Heart left ventricle (tissue), 13 donors: ENCODE results near the gene SHMT2.

Experiments
- POLR2A ChIP-seq, 2 donors: fragments of 450-650 bp; IDR thresholded peaks; one replicate each; pipeline ENCODE4 v1.6.1; 2017; ENCODE audit warnings: antibody characterized with exemption in 2 of 2, mild to moderate bottlenecking in 2 of 2, moderate library complexity in 2 of 2
- TF ChIP-seq, protein P1 (sequence below), 12 donors: fragments of 200-600 bp; sonication (generic) in 4 of 12; IDR thresholded peaks; one replicate each; pipeline versions ENCODE4 v1.5.0 to v1.8.0; 2018 to 2022; ENCODE audit warnings: antibody characterized with exemption in 12 of 12, mild to moderate bottlenecking in 5 of 12
- donor health status: ischemic (EF 13 %, LVEDD 7.1; RV severe dilation, severe dysfunction).
- donor health status: DM: no; HTN: yes; CAD: no.
- donor health status: DM: no; HTN: no; CAD: no.
- donor health status: ischemic (EF 25% LVEDD 6.9; RV normal size, moderate dysfunction).
- donor health status: ischemic (EF 25% LVEDD 5.7; RV mildly dilated, moderate dysfunction).
- donor health status: ischemic (EF 35%, LVEDD 5.7; RV mildly dilated, moderate dysfunction).
- donor health status: nonischemic (EF 11% LVEDD 7.7; RV severe dilation, severe dysfunction).
- donor health status: DM: yes; HTN: yes; CAD: no.
- donor health status: PGD.
- donor health status: ischemic (EF 29% LVEDD 5.4; RV normal size, mild dysfunction).
- donor health status: nonischemic (EF 23%, LVEDD 6.1; RV moderate dilation, normal function).

DNA sequence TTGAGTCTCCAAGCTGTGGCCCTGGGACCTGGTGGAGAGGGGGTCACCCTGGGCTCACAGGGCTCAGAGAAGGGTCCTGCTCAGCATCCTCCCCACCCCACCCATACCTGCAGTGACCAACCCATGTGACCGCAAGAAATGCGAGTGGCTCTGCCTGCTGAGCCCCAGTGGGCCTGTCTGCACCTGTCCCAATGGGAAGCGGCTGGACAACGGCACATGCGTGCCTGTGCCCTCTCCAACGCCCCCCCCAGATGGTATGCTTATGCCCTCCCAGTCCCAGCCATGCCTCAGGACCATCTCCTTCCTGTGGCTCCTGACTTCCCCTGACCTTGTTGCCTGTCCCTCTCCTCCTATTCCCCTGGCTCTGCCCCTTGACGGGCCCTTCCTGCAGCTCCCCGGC, 19.6 kb upstream of the SHMT2 start:
- TF ChIP-seq, protein P1, sequence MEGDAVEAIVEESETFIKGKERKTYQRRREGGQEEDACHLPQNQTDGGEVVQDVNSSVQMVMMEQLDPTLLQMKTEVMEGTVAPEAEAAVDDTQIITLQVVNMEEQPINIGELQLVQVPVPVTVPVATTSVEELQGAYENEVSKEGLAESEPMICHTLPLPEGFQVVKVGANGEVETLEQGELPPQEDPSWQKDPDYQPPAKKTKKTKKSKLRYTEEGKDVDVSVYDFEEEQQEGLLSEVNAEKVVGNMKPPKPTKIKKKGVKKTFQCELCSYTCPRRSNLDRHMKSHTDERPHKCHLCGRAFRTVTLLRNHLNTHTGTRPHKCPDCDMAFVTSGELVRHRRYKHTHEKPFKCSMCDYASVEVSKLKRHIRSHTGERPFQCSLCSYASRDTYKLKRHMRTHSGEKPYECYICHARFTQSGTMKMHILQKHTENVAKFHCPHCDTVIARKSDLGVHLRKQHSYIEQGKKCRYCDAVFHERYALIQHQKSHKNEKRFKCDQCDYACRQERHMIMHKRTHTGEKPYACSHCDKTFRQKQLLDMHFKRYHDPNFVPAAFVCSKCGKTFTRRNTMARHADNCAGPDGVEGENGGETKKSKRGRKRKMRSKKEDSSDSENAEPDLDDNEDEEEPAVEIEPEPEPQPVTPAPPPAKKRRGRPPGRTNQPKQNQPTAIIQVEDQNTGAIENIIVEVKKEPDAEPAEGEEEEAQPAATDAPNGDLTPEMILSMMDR (IDR thresholded peaks at IDR 0.05), result no peak
- no peak for TF ChIP-seq POLR2A (IDR thresholded peaks at IDR 0.05)
